Endodermal cell (in vitro differentiated cells): ENCODE measurements around the gene DVL1. TPM values are rescaled to one million over a fixed set of nuclear protein-coding genes. Genes with fewer than 3 reads are reported as not detected.

ENCODE experiments used
- DNase-seq: peaks from one replicate; pipeline ENCODE4 v3.0.0-alpha.2; 2017
- H3K27ac ChIP-seq: 2 replicates; pipeline ENCODE4 v1.5.1; 2013; ENCODE audit warnings: mild to moderate bottlenecking, low read depth, low read length, moderate library complexity
- H3K27me3 ChIP-seq: 2 replicates; pipeline ENCODE4 v1.6.1; 2013; ENCODE audit warnings: mild to moderate bottlenecking, low read length, moderate library complexity; ENCODE audit not compliant: insufficient read depth, control insufficient read depth, poor library complexity, severe bottlenecking
- H3K36me3 ChIP-seq: 2 replicates; pipeline ENCODE4 v1.7.0; 2013; ENCODE audit warnings: mild to moderate bottlenecking, low read length, moderate library complexity; ENCODE audit not compliant: control insufficient read depth, insufficient read depth
- H3K4me1 ChIP-seq: one replicate; pipeline ENCODE4 v1.7.0; 2013; ENCODE audit warnings: low read length; ENCODE audit not compliant: control insufficient read depth, insufficient read depth
- H3K4me3 ChIP-seq: 2 replicates; pipeline ENCODE4 v1.5.1; 2013; ENCODE audit warnings: mild to moderate bottlenecking, low read length, moderate library complexity
- H3K9ac ChIP-seq: 2 replicates; pipeline ENCODE4 v1.6.1; 2013; ENCODE audit warnings: mild to moderate bottlenecking, low read length, moderate library complexity; ENCODE audit not compliant: poor library complexity, severe bottlenecking; ENCODE audit errors: extremely low read depth
- H3K9me3 ChIP-seq: 2 replicates; pipeline ENCODE4 v1.6.1; 2013; ENCODE audit warnings: mild to moderate bottlenecking, low read length, moderate library complexity; ENCODE audit not compliant: control insufficient read depth
- H3K27ac Mint-ChIP-seq: 2 replicates; pipeline ENCODE4 v1.8.0; 2020; ENCODE audit warnings: mixed read lengths
- H3K27me3 Mint-ChIP-seq: 2 replicates; pipeline ENCODE4 v1.8.0; 2021; ENCODE audit warnings: mild to moderate bottlenecking, mixed read lengths; ENCODE audit not compliant: insufficient read depth
- H3K36me3 Mint-ChIP-seq: 2 replicates; pipeline ENCODE4 v1.8.0; 2020; ENCODE audit warnings: low read depth, mixed read lengths
- H3K4me1 Mint-ChIP-seq: 2 replicates; pipeline ENCODE4 v1.8.0; 2020; ENCODE audit warnings: mixed read lengths
- H3K4me3 Mint-ChIP-seq: 2 replicates; pipeline ENCODE4 v1.8.0; 2020; ENCODE audit warnings: mild to moderate bottlenecking, moderate library complexity, mixed read lengths
- H3K9me3 Mint-ChIP-seq: 2 replicates; pipeline ENCODE4 v1.8.0; 2020; ENCODE audit warnings: mild to moderate bottlenecking, mixed read lengths
- CTCF ChIP-seq: fragments of 200-600 bp; sonication (generic); conservative IDR thresholded peaks from 2 replicates; pipeline ENCODE4 v1.5.0; 2021; ENCODE audit warnings: antibody characterized with exemption, mild to moderate bottlenecking
- WGBS, 2 experiments: methylation state at CpG; one replicate each; pipeline versions ENCODE4 v1.1.5 to v1.1.7; 2013; ENCODE audit warnings: missing lambda C conversion rate in 2 of 2, mixed read lengths in 1 of 2; ENCODE audit not compliant: insufficient coverage in 1 of 2, insufficient read length in 1 of 2; 5-methylcytosine and 5-hydroxymethylcytosine counted together
- total RNA-seq, 2 donors: library from RNA; stranded (reverse); fragmentation: NEBNext Ultra II Directional in 1 of 2; extraction: Animal tissue kit (Norgen Biotek cat#: 25700) in 1 of 2; gene quantifications; 2 replicates in 1 of 2; 3 replicates in 1 of 2; pipeline ENCODE4 v1.2.1, GENCODE V29; 2021

Gene DVL1
- total RNA-seq, 2 donors from 2014 or later = 71.9 to 73.3 TPM

- no peaks in the 10 kb centered on the region for H3K27me3 Mint-ChIP-seq
- no peaks in the 10 kb centered on the region for H3K4me1 ChIP-seq
- no peaks in the 10 kb centered on the region for H3K36me3 ChIP-seq
- H3K4me1 Mint-ChIP-seq = no peaks in the 10 kb centered on the region
- H3K9ac ChIP-seq = no peak overlapping the region
- no peak overlapping the region for H3K27ac ChIP-seq
- H3K27ac Mint-ChIP-seq = no peak overlapping the region
- H3K4me3 Mint-ChIP-seq = no peak overlapping the region
- TF ChIP-seq CTCF = peak; percentile 73
- WGBS, 2 experiments = 76 to 77% methylated on average over 6 to 15 of the region's 15 CpGs
- H3K9me3 Mint-ChIP-seq = peaks cover 2% of the 10 kb centered on the region
- no peaks in the 10 kb centered on the region for H3K9me3 ChIP-seq
- no peaks in the 10 kb centered on the region for H3K27me3 ChIP-seq
- H3K36me3 Mint-ChIP-seq = no peaks in the 10 kb centered on the region
- DNase-seq = peak; percentile 94
- H3K4me3 ChIP-seq = no peak overlapping the region
These were observed 58.9 kb downstream of the DVL1 start for GRCh38 chr1:1290238-1290731.

GRCh38 chr1:1287288-1288110 lies 61.7 kb downstream of the DVL1 start:
- H3K9me3 ChIP-seq = no peaks in the 10 kb centered on the region
- Mint-ChIP-seq H3K4me3 (no peak overlapping the region), H3K36me3 (no peaks in the 10 kb centered on the region), H3K4me1 (no peaks in the 10 kb centered on the region), H3K9me3 (peaks cover 2% of the 10 kb centered on the region), H3K27ac (no peak overlapping the region), H3K27me3 (no peaks in the 10 kb centered on the region)
- no peaks in the 10 kb centered on the region for H3K4me1 ChIP-seq
- no peak overlapping the region for H3K9ac ChIP-seq
- DNase-seq = no peak
- 91 to 93% methylated on average over 26 to 46 of the region's 46 CpGs for WGBS, 2 experiments
- no peak overlapping the region for H3K4me3 ChIP-seq
- TF ChIP-seq CTCF = no peak
- H3K27me3 ChIP-seq = no peaks in the 10 kb centered on the region
- no peak overlapping the region for H3K27ac ChIP-seq
- H3K36me3 ChIP-seq = no peaks in the 10 kb centered on the region

- H3K36me3 ChIP-seq = no peaks in the 10 kb centered on the region
- H3K9ac ChIP-seq = no peak overlapping the region
- no peaks in the 10 kb centered on the region for H3K36me3 Mint-ChIP-seq
- no peaks in the 10 kb centered on the region for H3K4me1 ChIP-seq
- no peaks in the 10 kb centered on the region for H3K9me3 ChIP-seq
- H3K9me3 Mint-ChIP-seq = peaks cover 2% of the 10 kb centered on the region
- no peak for TF ChIP-seq CTCF
- no peak overlapping the region for H3K27ac ChIP-seq
- no peak overlapping the region for H3K4me3 ChIP-seq
- H3K27me3 Mint-ChIP-seq = no peaks in the 10 kb centered on the region
- 90 to 93% methylated on average over 32 to 50 of the region's 50 CpGs for WGBS, 2 experiments
- no peak overlapping the region for H3K27ac Mint-ChIP-seq
- DNase-seq = peak; percentile 50
- no peak overlapping the region for H3K4me3 Mint-ChIP-seq
- no peaks in the 10 kb centered on the region for H3K4me1 Mint-ChIP-seq
- no peaks in the 10 kb centered on the region for H3K27me3 ChIP-seq
These were observed 62.6 kb downstream of the DVL1 start for GRCh38 chr1:1286313-1287261.
